Kidney capillary endothelial cell (primary cell): ENCODE measurements around the gene COQ10A.
A peak's percentile ranks its signal among the peaks of the same experiment; 100 is the strongest.

Experiments
- DNase-seq: peaks from one replicate; pipeline ENCODE4 v3.0.0-alpha.2; 2018; ENCODE audit warnings: low spot score

COQ10A gene

GRCh38 chr12:56266693-56267442 lies at the start of gene COQ10A:
Gene COQ10A (plus strand): TSS chr12:56266942. CDS start chr12:56267119, 177 bp downstream.
- DNase-seq: peak; percentile 71

GRCh38 chr12:56219840-56220239 lies 46.9 kb upstream of the COQ10A start:
- no peak for DNase-seq

- no peak for DNase-seq
Measured at GRCh38 chr12:56220611-56221231, 46.0 kb upstream of the COQ10A start.

GRCh38 chr12:56221232-56221756 lies 45.4 kb upstream of the COQ10A start:
- no peak for DNase-seq

GRCh38 chr12:56221757-56222530 lies 44.8 kb upstream of the COQ10A start, which contains the start of gene RNF41:
Gene RNF41 (minus strand): TSS chr12:56221922. CDS start chr12:56214047, 7,875 bp downstream.
- peak; percentile 96 for DNase-seq

- no peak for DNase-seq
Measured at GRCh38 chr12:56222531-56222895, 44.2 kb upstream of the COQ10A start.

GRCh38 chr12:56223571-56224101 lies 43.1 kb upstream of the COQ10A start:
- DNase-seq: no peak

GRCh38 chr12:56224102-56224701 lies 42.5 kb upstream of the COQ10A start, which contains the start of gene NABP2:
Gene NABP2 (plus strand): TSS chr12:56224342. CDS start chr12:56224857, 515 bp downstream.
- DNase-seq: peak; percentile 96

- DNase-seq: no peak
Measured at GRCh38 chr12:56224954-56225353, 41.8 kb upstream of the COQ10A start.

- no peak for DNase-seq
Measured at GRCh38 chr12:56229082-56229481, 37.7 kb upstream of the COQ10A start.

- no peak for DNase-seq
Measured at GRCh38 chr12:56229916-56230431, 36.8 kb upstream of the COQ10A start, which contains the start of gene SLC39A5. Gene SLC39A5 (plus strand): TSS chr12:56230051. CDS start chr12:56231275, 1,224 bp downstream.

GRCh38 chr12:56230432-56231183 lies 36.1 kb upstream of the COQ10A start:
- no peak for DNase-seq

- no peak for DNase-seq
Measured at GRCh38 chr12:56231184-56231582, 35.6 kb upstream of the COQ10A start.

GRCh38 chr12:56234746-56235436 lies 31.9 kb upstream of the COQ10A start:
- no peak for DNase-seq

- no peak for DNase-seq
Measured at GRCh38 chr12:56236091-56236490, 30.7 kb upstream of the COQ10A start.

GRCh38 chr12:56236985-56237384 lies 29.8 kb upstream of the COQ10A start:
- no peak for DNase-seq

- no peak for DNase-seq
Measured at GRCh38 chr12:56237552-56237951, 29.2 kb upstream of the COQ10A start.

GRCh38 chr12:56241424-56242303 lies 25.1 kb upstream of the COQ10A start:
- no peak for DNase-seq

- DNase-seq: no peak
Measured at GRCh38 chr12:56242986-56243385, 23.8 kb upstream of the COQ10A start.
